ENCODE results near the gene ALOX12B. TPM values are rescaled to one million over a fixed set of nuclear protein-coding genes. Genes with fewer than 3 reads are reported as not detected.
A peak's percentile ranks its signal among the peaks of the same experiment; 100 is the strongest.

The ALOX12B gene
- total RNA-seq, 2 experiments from 2014 or later, result 0.20 to 0.38 TPM

DNA sequence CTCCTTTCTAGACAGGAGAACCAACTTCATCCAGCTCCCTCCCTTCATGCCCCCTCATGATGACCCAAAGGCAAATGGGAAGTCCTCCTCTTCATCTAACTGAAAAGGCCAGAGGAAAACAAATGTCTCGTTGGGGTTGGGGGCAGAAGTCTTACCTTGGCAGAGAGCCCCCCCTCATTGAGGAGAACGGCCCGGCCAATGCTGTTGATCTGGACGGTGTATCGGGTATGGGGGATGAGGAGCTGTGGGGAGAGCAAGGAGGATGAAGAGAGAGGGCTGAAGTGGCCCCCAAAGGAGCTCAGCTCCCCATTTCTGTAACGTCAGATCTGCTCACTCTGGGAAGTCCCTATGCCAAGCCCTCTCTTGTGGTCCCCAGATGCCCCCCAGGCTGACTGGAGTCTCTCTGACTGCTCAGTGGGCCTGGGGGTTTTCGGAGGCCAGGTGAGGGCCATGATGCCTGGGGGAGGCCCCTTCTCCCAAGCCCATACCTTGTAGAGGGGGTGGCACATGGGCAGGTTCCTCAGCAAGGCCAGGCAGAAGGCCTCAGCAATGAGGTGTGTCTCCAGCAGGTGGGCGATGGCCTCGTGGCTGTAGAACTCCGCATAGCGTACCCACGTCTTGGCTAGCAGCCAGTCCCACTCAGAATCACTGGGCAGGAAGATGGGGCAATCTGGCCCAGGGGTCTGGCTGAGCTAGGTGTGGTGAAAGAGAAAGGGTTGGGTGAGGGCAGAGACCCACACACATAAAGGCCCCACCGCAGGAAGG is 10.8 kb downstream of the ALOX12B start:
- H3K9me3 Mint-ChIP-seq, result no peaks in the 10 kb centered on the region
- CTCF ChIA-PET, result interaction anchor here (1.0 to 8.9 kb wide), 3 partner anchors 14 to 18 kb away, joined by 4 to 149 read pairs (median 29); no protein-coding TSS in a partner anchor

DNA sequence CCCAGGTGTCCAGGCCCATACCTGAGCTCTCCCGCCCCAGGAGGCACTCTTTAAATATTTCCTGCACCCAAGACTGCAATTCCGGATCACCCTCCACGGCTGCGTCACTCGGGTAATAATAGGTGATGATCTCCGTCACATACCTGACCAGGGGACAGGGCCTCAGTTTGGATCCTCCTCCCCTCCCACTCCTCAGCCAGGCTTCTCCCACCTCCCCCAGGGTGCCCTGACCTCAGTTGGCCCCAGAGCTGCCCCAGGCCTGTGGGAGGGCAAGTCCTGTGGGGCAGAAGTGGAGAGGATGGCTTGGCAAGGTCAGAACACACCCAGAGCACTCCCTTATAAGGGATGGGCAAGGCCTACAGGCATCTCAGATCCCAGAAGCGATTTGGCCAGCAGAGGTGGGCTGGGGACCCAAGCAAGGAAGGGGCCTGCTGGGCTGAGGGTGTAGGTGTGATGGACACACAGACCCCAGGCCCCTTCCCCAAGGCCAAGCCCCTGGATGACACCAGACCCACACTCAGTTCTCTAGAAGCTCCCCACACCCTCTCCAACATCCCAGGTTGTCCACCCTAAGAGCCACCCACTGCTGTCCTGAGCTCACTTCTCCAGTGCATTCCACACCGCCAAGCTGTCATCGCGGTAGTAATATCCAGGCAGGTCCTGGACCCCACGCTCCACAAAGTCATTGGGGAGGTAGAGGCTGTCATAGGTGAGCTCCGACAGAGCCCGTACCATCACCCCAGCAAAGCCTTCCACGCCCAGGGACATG is 11.8 kb downstream of the ALOX12B start:
- DNase-seq, result no peak
- Mint-ChIP-seq H3K4me3 (no peak overlapping the region), H3K27ac (no peak overlapping the region), H3K9me3 (no peaks in the 10 kb centered on the region), H3K36me3 (ENCODE audit: low read depth) (no peaks in the 10 kb centered on the region), H3K4me1 (peaks cover 40% of the 10 kb centered on the region), H3K27me3 (peaks cover 54% of the 10 kb centered on the region)
- ChIA-PET POLR2A (interaction anchor here (0.8 to 3.1 kb wide), 2 partner anchors 14 to 98 kb away, joined by 3 to 14 read pairs; no protein-coding TSS in a partner anchor), CTCF (interaction anchor here (0.8 to 8.9 kb wide), 7 partner anchors 11 to 220 kb away, joined by 3 to 149 read pairs (median 4); partner anchors contain the start of genes ALOX12B and SLC25A35)

More for the DNA sequence above, 10.8 kb downstream of the ALOX12B start:
- H3K4me3 Mint-ChIP-seq, result no peak overlapping the region
- H3K27me3 Mint-ChIP-seq, result peaks cover 44% of the 10 kb centered on the region
- no peaks in the 10 kb centered on the region for H3K36me3 Mint-ChIP-seq (ENCODE audit: low read depth)
- peaks cover 40% of the 10 kb centered on the region for H3K4me1 Mint-ChIP-seq
- H3K27ac Mint-ChIP-seq, result no peak overlapping the region
- POLR2A ChIA-PET, result interaction anchor here (0.8 to 3.1 kb wide), 2 partner anchors 15 to 97 kb away, joined by 3 to 14 read pairs; no protein-coding TSS in a partner anchor
- DNase-seq, result no peak

DNA sequence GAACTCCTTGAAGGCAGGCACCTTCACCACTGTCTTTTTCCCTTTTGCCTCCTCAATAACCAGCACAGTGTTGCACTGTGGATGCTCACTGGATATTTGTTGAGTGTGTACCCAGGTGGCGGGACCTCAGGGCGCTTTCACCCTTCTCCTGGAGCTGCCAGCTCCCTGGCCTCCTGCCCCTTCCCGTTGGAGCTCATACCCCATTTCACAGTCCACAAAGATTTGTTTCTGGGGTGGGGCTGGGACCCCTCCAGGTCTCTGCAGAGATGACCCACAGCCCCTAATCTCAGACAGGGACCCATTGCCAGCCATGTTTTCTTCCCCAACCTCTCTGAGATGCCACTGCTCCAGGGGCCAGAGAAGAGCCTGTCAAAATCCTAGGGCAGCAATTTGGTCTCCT is 12.4 kb downstream of the ALOX12B start:
- Mint-ChIP-seq H3K27me3 (peaks cover 58% of the 10 kb centered on the region), H3K4me3 (no peak overlapping the region), H3K36me3 (ENCODE audit: low read depth) (no peaks in the 10 kb centered on the region), H3K27ac (no peak overlapping the region), H3K9me3 (no peaks in the 10 kb centered on the region), H3K4me1 (peaks cover 35% of the 10 kb centered on the region)
- ChIA-PET POLR2A (interaction anchor here (1.3 to 3.1 kb wide), 2 partner anchors 84 to 98 kb away, joined by 3 to 14 read pairs; no protein-coding TSS in a partner anchor), CTCF (interaction anchor here (0.7 to 8.9 kb wide), 10 partner anchors 12 to 220 kb away, joined by 3 to 149 read pairs (median 9); partner anchors contain the start of genes ALOX12B, ALOXE3 and SLC25A35)
- DNase-seq, result no peak

DNA sequence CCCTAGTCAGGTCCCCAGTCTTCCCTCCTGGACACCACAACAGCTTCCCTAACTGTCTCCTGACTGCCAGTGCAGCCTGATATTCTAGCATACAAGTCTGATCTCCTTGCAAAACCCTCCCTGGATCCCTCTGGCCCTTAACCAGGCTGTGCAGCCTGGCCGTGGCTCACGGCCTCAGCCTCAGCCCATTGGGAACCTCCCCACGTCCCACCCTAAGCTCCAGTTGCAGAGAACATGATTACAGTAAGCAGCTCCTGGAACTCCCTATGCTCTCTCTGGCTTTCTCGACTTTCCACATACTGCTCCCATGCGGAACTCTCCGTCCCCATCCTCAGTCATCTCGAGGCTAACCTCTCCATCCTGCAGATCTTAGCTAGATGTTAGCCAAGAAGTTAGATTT is 13.0 kb downstream of the ALOX12B start:
- no peak for DNase-seq
- H3K27me3 Mint-ChIP-seq, result peaks cover 58% of the 10 kb centered on the region
- no peaks in the 10 kb centered on the region for H3K9me3 Mint-ChIP-seq
- POLR2A ChIA-PET, result interaction anchor here (1.3 to 3.1 kb wide), 3 partner anchors 36 to 99 kb away, joined by 3 to 14 read pairs (median 6); no protein-coding TSS in a partner anchor
- no peak overlapping the region for H3K27ac Mint-ChIP-seq
- CTCF ChIA-PET, result interaction anchor here (0.7 to 8.9 kb wide), 16 partner anchors 9 to 221 kb away, joined by 3 to 149 read pairs (median 6); partner anchors contain the start of genes ALOX12B, ALOXE3 and SLC25A35
- peaks cover 31% of the 10 kb centered on the region for H3K4me1 Mint-ChIP-seq
- H3K4me3 Mint-ChIP-seq, result no peak overlapping the region
- no peaks in the 10 kb centered on the region for H3K36me3 Mint-ChIP-seq (ENCODE audit: low read depth)

DNA sequence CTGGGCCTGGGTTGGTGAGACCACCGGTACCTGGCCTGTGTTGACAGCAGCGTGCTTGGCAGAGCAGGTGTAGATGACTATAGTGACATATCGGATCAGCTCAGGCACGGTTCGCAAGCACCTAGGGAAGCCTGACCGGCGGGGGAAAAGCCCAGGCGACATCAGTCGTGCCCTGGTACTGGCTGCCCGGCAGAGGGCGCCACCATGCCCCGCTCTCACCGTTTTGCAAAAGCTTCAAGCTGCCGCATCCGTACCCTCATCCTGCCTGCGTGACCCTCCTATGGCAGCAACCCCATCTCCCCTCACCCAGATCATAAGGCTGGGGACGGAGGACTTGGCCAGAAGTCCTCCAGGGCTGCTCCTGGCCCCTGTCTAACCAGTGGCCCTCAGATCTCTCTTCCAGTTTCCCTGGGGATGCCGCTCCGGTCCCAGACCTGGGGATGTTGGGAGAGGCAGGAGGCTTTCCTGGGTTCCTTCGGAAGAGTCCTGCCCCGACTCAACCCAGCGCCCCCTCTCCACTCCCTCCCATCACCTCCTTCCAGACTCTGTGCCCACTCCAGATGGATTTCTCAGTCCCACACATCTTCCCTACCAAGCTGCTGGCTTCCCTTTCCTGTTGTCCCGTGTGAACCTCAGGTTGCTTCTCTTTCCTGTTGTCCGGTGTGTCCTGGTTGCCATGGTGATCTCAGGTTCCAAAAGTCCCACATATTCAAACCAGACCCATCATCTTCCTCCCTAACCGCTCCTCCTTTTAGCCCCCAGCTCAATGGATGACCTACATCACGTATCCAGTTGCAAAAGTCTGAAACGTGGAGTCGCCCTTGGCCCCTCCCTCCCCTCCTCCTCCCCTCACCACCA is 13.7 kb downstream of the ALOX12B start:
- peak; percentile 84 for DNase-seq
- ChIA-PET CTCF (interaction anchor here (0.5 to 8.9 kb wide), 26 partner anchors 9 to 891 kb away, joined by 3 to 149 read pairs (median 4); partner anchors contain the start of genes ALOXE3 and SLC25A35), POLR2A (interaction anchor here (1.3 to 3.1 kb wide), 3 partner anchors 37 to 99 kb away, joined by 3 to 14 read pairs (median 6); no protein-coding TSS in a partner anchor)
- H3K27me3 Mint-ChIP-seq, result peaks cover 62% of the 10 kb centered on the region
- H3K27ac Mint-ChIP-seq, result no peak overlapping the region
- no peaks in the 10 kb centered on the region for H3K36me3 Mint-ChIP-seq (ENCODE audit: low read depth)
- H3K4me3 Mint-ChIP-seq, result peak overlapping the region; percentile 53
- H3K9me3 Mint-ChIP-seq, result no peaks in the 10 kb centered on the region
- peaks cover 27% of the 10 kb centered on the region for H3K4me1 Mint-ChIP-seq

DNA sequence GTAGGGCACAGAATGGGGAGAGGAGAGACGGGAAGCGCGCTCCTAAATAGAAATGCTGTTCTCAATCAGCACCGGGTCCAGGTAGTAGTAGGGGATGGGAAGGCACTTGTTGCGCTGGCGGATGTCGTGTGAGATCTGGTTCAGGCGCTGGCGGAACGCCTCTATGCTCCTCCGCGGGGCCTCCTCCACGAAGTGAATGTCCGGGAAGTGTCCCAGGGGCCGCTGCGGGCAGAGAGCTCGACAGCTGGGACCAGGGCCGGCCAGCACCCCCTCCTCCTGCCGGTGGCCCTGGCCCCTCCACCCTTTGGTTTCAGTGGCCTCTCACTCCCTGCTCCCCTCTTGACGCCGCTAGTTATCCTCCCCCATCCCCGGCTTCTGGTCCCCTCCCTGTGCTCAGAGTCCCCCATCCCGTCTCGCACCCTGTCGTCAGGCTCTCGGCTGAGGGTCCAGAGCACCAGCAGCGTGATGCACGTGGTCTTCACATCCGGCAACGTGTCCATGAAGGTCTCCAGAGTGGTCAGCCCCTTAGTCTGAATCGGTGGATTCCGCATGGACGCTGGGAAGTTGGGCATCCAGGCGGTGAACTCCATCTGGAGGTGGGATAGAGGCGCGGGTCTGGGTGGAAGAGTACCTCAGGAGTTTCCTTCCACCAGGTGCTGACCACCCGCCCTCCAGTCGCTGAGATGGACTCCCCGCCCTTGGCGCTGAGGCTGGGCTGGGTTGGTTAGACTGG is 14.6 kb downstream of the ALOX12B start:
- peak; percentile 35 for DNase-seq
- Mint-ChIP-seq H3K9me3 (no peaks in the 10 kb centered on the region), H3K36me3 (ENCODE audit: low read depth) (no peaks in the 10 kb centered on the region), H3K4me1 (peaks cover 27% of the 10 kb centered on the region), H3K27me3 (peaks cover 66% of the 10 kb centered on the region), H3K4me3 (peak overlapping the region; percentile 29), H3K27ac (no peak overlapping the region)
- ChIA-PET POLR2A (interaction anchor here (2.0 kb wide), 1 partner anchor 38 kb away, joined by 6 read pairs; no protein-coding TSS in a partner anchor), CTCF (interaction anchor here (0.6 to 8.9 kb wide), 21 partner anchors 10 to 808 kb away, joined by 3 to 149 read pairs (median 6); partner anchors contain the start of gene ALOXE3)

DNA sequence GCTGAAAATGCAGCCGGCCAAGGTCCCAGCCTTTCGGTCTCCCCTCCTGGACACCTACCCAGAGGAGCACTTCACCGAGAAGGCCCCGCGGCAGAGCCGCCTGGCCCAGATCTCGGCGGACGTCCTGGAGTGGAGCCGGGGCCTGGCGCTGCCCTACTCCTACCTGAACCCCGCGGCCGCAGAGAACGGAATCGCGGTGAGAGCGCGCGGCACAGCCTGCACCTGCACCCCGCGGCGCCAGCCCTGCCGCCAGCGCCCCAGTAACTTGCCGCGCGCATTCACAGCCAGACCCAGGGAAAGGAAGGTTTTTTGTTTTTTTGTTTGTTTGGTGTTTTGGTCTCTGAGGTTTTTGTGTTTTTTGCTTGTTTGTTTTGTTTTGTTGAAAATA is 15.2 kb downstream of the ALOX12B start:
- H3K4me1 Mint-ChIP-seq, result peaks cover 27% of the 10 kb centered on the region
- no peak for DNase-seq
- ChIA-PET POLR2A (interaction anchor here (1.4 kb wide), 1 partner anchor 101 kb away, joined by 3 read pairs; no protein-coding TSS in a partner anchor), CTCF (interaction anchor here (3.4 to 8.9 kb wide), 2 partner anchors 13 to 47 kb away, joined by 18 to 149 read pairs; partner anchors contain the start of gene ALOXE3)
- H3K4me3 Mint-ChIP-seq, result peak overlapping the region; percentile 20
- no peak overlapping the region for H3K27ac Mint-ChIP-seq
- H3K36me3 Mint-ChIP-seq (ENCODE audit: low read depth), result no peaks in the 10 kb centered on the region
- H3K27me3 Mint-ChIP-seq, result peaks cover 66% of the 10 kb centered on the region
- H3K9me3 Mint-ChIP-seq, result no peaks in the 10 kb centered on the region

DNA sequence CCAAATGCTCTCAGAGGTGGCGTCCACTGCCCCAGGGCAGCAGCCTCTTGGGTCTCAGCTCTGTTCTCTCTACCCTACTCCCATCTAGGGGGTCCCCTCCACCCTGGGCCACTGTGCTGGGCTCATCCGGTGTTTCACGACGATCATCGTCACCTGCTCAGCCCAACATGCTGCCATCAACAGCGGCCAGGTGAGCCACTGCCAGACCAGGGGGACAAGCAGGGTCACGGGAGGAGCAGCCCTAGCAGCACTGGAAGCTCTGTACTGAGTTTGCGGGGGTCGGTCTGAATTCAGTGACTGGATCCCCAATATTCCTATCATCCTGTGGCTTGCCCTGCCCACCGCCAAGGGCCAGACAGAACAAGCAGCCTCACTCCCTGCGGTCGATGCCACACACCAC is 16.0 kb downstream of the ALOX12B start:
- Mint-ChIP-seq H3K9me3 (no peaks in the 10 kb centered on the region), H3K4me3 (no peak overlapping the region), H3K36me3 (ENCODE audit: low read depth) (no peaks in the 10 kb centered on the region), H3K27ac (no peak overlapping the region), H3K27me3 (peaks cover 65% of the 10 kb centered on the region), H3K4me1 (peaks cover 27% of the 10 kb centered on the region)
- POLR2A ChIA-PET, result interaction anchor here (1.4 kb wide), 1 partner anchor 102 kb away, joined by 3 read pairs; no protein-coding TSS in a partner anchor
- DNase-seq, result no peak
- CTCF ChIA-PET, result interaction anchor here (0.6 to 8.9 kb wide), 4 partner anchors 13 to 708 kb away, joined by 3 to 149 read pairs (median 13); partner anchors contain the start of gene ALOXE3

DNA sequence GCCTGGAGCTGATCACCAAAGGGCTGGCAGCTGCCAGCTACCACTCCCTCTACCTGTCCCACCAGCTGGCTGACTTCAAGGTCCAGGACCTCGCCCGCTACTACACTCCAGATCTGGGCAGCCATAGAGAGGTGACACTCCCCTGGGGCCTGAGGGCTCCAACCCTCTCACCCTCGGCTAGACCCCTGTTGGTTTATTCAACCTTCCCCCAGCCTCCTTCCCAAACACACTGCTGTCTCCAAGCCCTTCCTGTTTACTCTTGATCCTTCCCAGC is 18.0 kb downstream of the ALOX12B start:
- H3K9me3 Mint-ChIP-seq, result no peaks in the 10 kb centered on the region
- POLR2A ChIA-PET, result interaction anchor here (1.2 kb wide), 1 partner anchor 14 kb away, joined by 3 read pairs; no protein-coding TSS in a partner anchor
- H3K36me3 Mint-ChIP-seq (ENCODE audit: low read depth), result no peaks in the 10 kb centered on the region
- H3K27me3 Mint-ChIP-seq, result peaks cover 54% of the 10 kb centered on the region
- H3K4me3 Mint-ChIP-seq, result no peak overlapping the region
- no peak for DNase-seq
- CTCF ChIA-PET, result interaction anchor here (0.6 to 8.9 kb wide), 7 partner anchors 10 to 379 kb away, joined by 3 to 149 read pairs (median 4); partner anchors contain the start of gene ALOXE3
- peaks cover 22% of the 10 kb centered on the region for H3K4me1 Mint-ChIP-seq
- no peak overlapping the region for H3K27ac Mint-ChIP-seq

DNA sequence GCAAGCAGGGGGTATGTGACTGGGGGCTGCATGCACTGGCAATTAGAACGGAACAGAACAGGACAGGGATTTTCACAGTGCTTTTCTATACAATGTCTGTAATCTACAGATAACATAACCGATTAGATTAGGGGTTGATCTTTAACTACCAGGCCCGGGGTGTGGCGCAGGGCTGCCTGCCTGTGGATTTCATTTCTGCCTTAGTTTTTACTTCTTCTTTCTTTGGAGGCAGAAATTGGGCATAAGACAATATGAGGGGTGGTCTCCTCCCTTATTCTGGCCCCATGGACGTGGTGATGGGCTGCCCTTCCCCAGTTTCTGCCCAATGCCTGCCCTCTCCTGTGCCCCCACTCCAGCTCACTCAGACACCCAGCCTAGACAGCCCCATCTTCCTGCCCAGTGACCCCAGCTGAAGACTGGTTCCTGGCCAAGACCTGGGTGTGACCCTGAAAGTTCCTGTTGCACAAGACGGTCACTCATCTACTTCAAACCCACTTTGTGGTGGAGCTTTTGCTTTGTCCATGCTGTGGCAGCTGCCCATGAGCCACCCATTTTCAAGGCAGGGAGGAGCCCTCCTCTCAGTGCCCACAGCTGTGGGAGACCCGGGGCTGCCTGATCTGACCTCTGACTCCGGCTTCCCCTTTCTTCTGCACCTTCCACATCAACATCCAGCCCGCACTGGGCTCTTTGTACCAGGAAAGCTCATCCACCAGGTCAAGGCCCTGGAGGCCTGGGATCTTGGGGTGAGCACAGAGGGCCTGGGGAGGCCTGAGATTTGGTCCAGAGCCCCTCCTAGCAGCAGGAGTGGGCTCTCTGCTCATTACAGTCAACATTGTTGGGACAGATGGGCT is 18.6 kb downstream of the ALOX12B start:
- CTCF ChIA-PET, result interaction anchor here (0.6 to 8.9 kb wide), 6 partner anchors 10 to 378 kb away, joined by 3 to 149 read pairs (median 6); partner anchors contain the start of gene ALOXE3
- Mint-ChIP-seq H3K4me3 (no peak overlapping the region), H3K4me1 (peaks cover 17% of the 10 kb centered on the region)

More for the DNA sequence above, 18.6 kb downstream of the ALOX12B start:
- Mint-ChIP-seq H3K27me3 (peaks cover 52% of the 10 kb centered on the region), H3K27ac (no peak overlapping the region), H3K36me3 (ENCODE audit: low read depth) (no peaks in the 10 kb centered on the region), H3K9me3 (no peaks in the 10 kb centered on the region)
- no peak for DNase-seq
- POLR2A ChIA-PET, result interaction anchor here (1.2 kb wide), 1 partner anchor 15 kb away, joined by 3 read pairs; no protein-coding TSS in a partner anchor

Measured in activated CD4-positive, alpha-beta memory T cell treated with anti-CD3 and anti-CD28 coated beads, Interleukin-2, amount 10 ng/mL, durations not matched to agents 7 days and 5 days (primary cell).